Heart left ventricle (tissue), 16 donors: ENCODE measurements around the gene CD300LD. TPM values are rescaled to one million over a fixed set of nuclear protein-coding genes. Genes with fewer than 3 reads are reported as not detected.
A peak's percentile ranks its signal among the peaks of the same experiment; 100 is the strongest.
"Not testable (repeated sequence)": the region's sequence is repeated elsewhere in the genome, so short reads cannot be mapped to it uniquely, and the experiment has no call there.

Experiments
- ATAC-seq, 4 donors: fragments of 200-7000 bp; cut with Tn5 transposase; one replicate each; pipeline ENCODE4 v1.9.1; 2020 to 2022; ENCODE audit warnings: moderate library complexity in 4 of 4, mild to moderate bottlenecking in 3 of 4, moderate number of reproducible peaks in 1 of 4
- DNase-seq, 5 donors: peaks; one replicate each; pipeline ENCODE4 v3.0.0-alpha.2; 2020
- H3K27ac ChIP-seq, 12 donors: fragments of 200-600 bp; sonication (generic) in 4 of 12; one replicate each; pipeline versions ENCODE4 v1.5.0 to v1.8.0; 2016 to 2022; ENCODE audit warnings: mild to moderate bottlenecking in 2 of 12
- H3K27me3 ChIP-seq, 9 donors: fragments of 200-600 bp; sonication (generic) in 2 of 9; one replicate each; pipeline versions ENCODE4 v1.5.1 to v1.8.0; 2016 to 2022; ENCODE audit warnings: mild to moderate bottlenecking in 3 of 9
- H3K36me3 ChIP-seq, 9 donors: fragments of 200-600 bp; sonication (generic) in 2 of 9; one replicate each; pipeline versions ENCODE4 v1.5.0 to v1.8.0; 2018 to 2022; ENCODE audit warnings: mild to moderate bottlenecking in 2 of 9
- H3K4me1 ChIP-seq, 12 donors: fragments of 200-600 bp; sonication (generic) in 4 of 12; one replicate each; pipeline versions ENCODE4 v1.5.0 to v1.8.0; 2016 to 2022; ENCODE audit warnings: mild to moderate bottlenecking in 3 of 12
- H3K4me3 ChIP-seq, 12 donors: fragments of 200-600 bp; sonication (generic) in 4 of 12; one replicate each; pipeline versions ENCODE4 v1.5.0 to v1.8.0; 2017 to 2022; ENCODE audit warnings: mild to moderate bottlenecking in 9 of 12, moderate library complexity in 4 of 12
- H3K9me3 ChIP-seq, 12 donors: fragments of 200-600 bp; sonication (generic) in 4 of 12; one replicate each; pipeline versions ENCODE4 v1.5.0 to v1.8.0; 2016 to 2022; ENCODE audit warnings: mild to moderate bottlenecking in 1 of 12
- CTCF ChIP-seq, 12 donors: fragments of 200-600 bp; sonication (generic) in 4 of 12; IDR thresholded peaks; one replicate each; pipeline versions ENCODE4 v1.5.0 to v1.8.0; 2018 to 2022; ENCODE audit warnings: antibody characterized with exemption in 12 of 12, mild to moderate bottlenecking in 5 of 12
- POLR2A ChIP-seq, 2 donors: fragments of 450-650 bp; IDR thresholded peaks; one replicate each; pipeline ENCODE4 v1.6.1; 2017; ENCODE audit warnings: antibody characterized with exemption in 2 of 2, mild to moderate bottlenecking in 2 of 2, moderate library complexity in 2 of 2
- WGBS, 4 donors: extraction: QIAGEN DNeasy Blood & Tissue Kit in 2 of 4; methylation state at CpG; one replicate each; pipeline versions ENCODE4 v1.1.5 to v1.1.7; 2013 to 2018; 5-methylcytosine and 5-hydroxymethylcytosine counted together
- intact Hi-C, 10 donors: fragments of 100-400 bp; cut with DNase I; formaldehyde crosslinking; loops; one replicate each; pipeline versions ENCODE4 v1.11.1 to v1.14.2; 2022
- polyA plus RNA-seq, 2 donors: library from polyadenylated mRNA; stranded (reverse); fragments of 200-250 nt; gene quantifications; one replicate each; pipeline ENCODE4 v1.2.3, GENCODE V29; 2013
- total RNA-seq, 9 donors: library from RNA; depleted of rRNA in 2 of 9; stranded (reverse); fragments of >200 nt in 2 of 9; fragmentation: NEBNext Ultra II Directional in 3 of 9; extraction: Animal tissue kit (Norgen Biotek cat#: 25700) in 3 of 9; gene quantifications; one replicate each; pipeline versions ENCODE4 v1.1.0 to v1.2.4, GENCODE V29; 2016 to 2023
- donor health status: ischemic (EF 13 %, LVEDD 7.1; RV severe dilation, severe dysfunction).
- donor health status: healthy with polysubstance abuse.
- donor health status: DM: no; HTN: yes; CAD: no.
- donor health status: DM: no; HTN: no; CAD: no.
- donor health status: ischemic (EF 25% LVEDD 6.9; RV normal size, moderate dysfunction).
- donor health status: ischemic (EF 25% LVEDD 5.7; RV mildly dilated, moderate dysfunction).
- donor health status: healthy.
- donor health status: DM: yes; HTN: yes; CAD: no.
- donor health status: ischemic (EF 35%, LVEDD 5.7; RV mildly dilated, moderate dysfunction).
- donor health status: nonischemic (EF 11% LVEDD 7.7; RV severe dilation, severe dysfunction).
- donor health status: DM: yes; HTN: yes; CAD: no.
- donor health status: PGD.
- donor health status: ischemic (EF 29% LVEDD 5.4; RV normal size, mild dysfunction).
- donor health status: nonischemic (EF 23%, LVEDD 6.1; RV moderate dilation, normal function).

Gene CD300LD
- total and polyA plus RNA-seq, 11 donors: not detected

- intact Hi-C loops: no loop called here
- DNase-seq: no peak
- Histone ChIP-seq H3K4me1 (peaks cover 0 to 35% (median 0%) of the 10 kb centered on the region in 12 donors), H3K36me3 (no peaks in the 10 kb centered on the region), H3K9me3 (peaks cover 0 to 2% (median 0%) of the 10 kb centered on the region in 12 donors), H3K27me3 (peaks cover 0 to 49% (median 18%) of the 10 kb centered on the region in 9 donors), H3K27ac (peak overlapping the region in 1 of 12 donors; percentile 82), H3K4me3 (no peak overlapping the region)
- TF ChIP-seq CTCF (IDR thresholded peaks at IDR 0.05): no peak
- TF ChIP-seq POLR2A (IDR thresholded peaks at IDR 0.05): no peak
- 74 to 80% (median 78%) methylated on average over 9 of the region's 9 CpGs for WGBS, 4 donors
- no peak for ATAC-seq
Measured at GRCh38 chr17:74632617-74633016, 40.5 kb upstream of the CD300LD start.

- peaks cover 0 to 4% (median 0%) of the 10 kb centered on the region in 12 donors for H3K9me3 ChIP-seq
- H3K36me3 ChIP-seq: no peaks in the 10 kb centered on the region
- peaks cover 0 to 54% (median 18%) of the 10 kb centered on the region in 9 donors for H3K27me3 ChIP-seq
- intact Hi-C loops: no loop called here
- no peak overlapping the region for H3K4me3 ChIP-seq
- H3K4me1 ChIP-seq: peaks cover 0 to 30% (median 0%) of the 10 kb centered on the region in 12 donors
- no peak for DNase-seq
- peak overlapping the region in 1 of 12 donors; percentile 82 for H3K27ac ChIP-seq
- peak in 2 of 4 donors; percentile 49 to 75 for ATAC-seq
- TF ChIP-seq CTCF (IDR thresholded peaks at IDR 0.05) (no peak), POLR2A (IDR thresholded peaks at IDR 0.05) (no peak)
- 20 to 24% (median 22%) methylated on average over 14 of the region's 14 CpGs for WGBS, 4 donors
Measured at GRCh38 chr17:74631468-74632450, 39.7 kb upstream of the CD300LD start.

GRCh38 chr17:74630251-74630650 is 38.2 kb upstream of the CD300LD start:
- DNase-seq, H3K36me3 ChIP-seq, H3K9me3 ChIP-seq, H3K4me3 ChIP-seq, H3K27ac ChIP-seq, ATAC-seq, intact Hi-C loops: not testable (repeated sequence)
- Histone ChIP-seq H3K27me3 (peaks cover 0 to 42% (median 11%) of the 10 kb centered on the region in 9 donors), H3K4me1 (peaks cover 0 to 36% (median 0%) of the 10 kb centered on the region in 12 donors)
- 75 to 84% (median 80%) methylated on average over 14 of the region's 14 CpGs for WGBS, 4 donors

- Histone ChIP-seq H3K9me3 (peaks cover 0 to 9% (median 0%) of the 10 kb centered on the region in 12 donors), H3K27ac (peak overlapping the region in 1 of 12 donors; percentile 20), H3K36me3 (no peaks in the 10 kb centered on the region), H3K27me3 (peaks cover 0 to 21% (median 0%) of the 10 kb centered on the region in 9 donors), H3K4me3 (no peak overlapping the region), H3K4me1 (peaks cover 0 to 19% (median 0%) of the 10 kb centered on the region in 12 donors)
- intact Hi-C loops: no loop called here
- no peak for DNase-seq
- TF ChIP-seq CTCF (IDR thresholded peaks at IDR 0.05): no peak
- TF ChIP-seq POLR2A (IDR thresholded peaks at IDR 0.05): no peak
- 22 to 41% (median 32%) methylated on average over 3 of the region's 3 CpGs for WGBS, 4 donors
- ATAC-seq: no peak
Measured at GRCh38 chr17:74625661-74626060, 33.6 kb upstream of the CD300LD start.
